HEK293 (cell line): ENCODE measurements around the gene LILRB3.

Source experiments
- ZEB2 ChIP-seq: fragments of 450-650 bp; formaldehyde crosslinking; IDR thresholded peaks from 2 replicates; pipeline ENCODE4 v1.5.1; 2016; ENCODE audit warnings: missing biosample characterization, missing genetic modification characterization
- ZFHX2 ChIP-seq: fragments of 450-650 bp; formaldehyde crosslinking; conservative IDR thresholded peaks from 2 replicates; pipeline ENCODE4 v1.5.1; 2016; ENCODE audit warnings: missing biosample characterization, missing genetic modification characterization
- ZIC2 ChIP-seq: fragments of 450-650 bp; formaldehyde crosslinking; IDR thresholded peaks from 2 replicates; pipeline ENCODE4 v1.5.1; 2016; ENCODE audit warnings: missing biosample characterization, missing genetic modification characterization
- ZNF2 ChIP-seq: fragments of 450-650 bp; formaldehyde crosslinking; IDR thresholded peaks from 2 replicates; pipeline ENCODE4 v1.5.1; 2016; ENCODE audit warnings: missing biosample characterization, missing genetic modification characterization
- ZNF221 ChIP-seq: fragments of 450-650 bp; formaldehyde crosslinking; IDR thresholded peaks from 2 replicates; pipeline ENCODE4 v1.5.1; 2017; ENCODE audit warnings: missing biosample characterization, missing genetic modification characterization, borderline replicate concordance
- ZNF600 ChIP-seq: fragments of 450-650 bp; formaldehyde crosslinking; IDR thresholded peaks from 2 replicates; pipeline ENCODE4 v1.5.1; 2016; ENCODE audit warnings: missing biosample characterization, missing genetic modification characterization
- ZNF76 ChIP-seq: fragments of 450-650 bp; formaldehyde crosslinking; IDR thresholded peaks from 2 replicates; pipeline ENCODE4; 2016; ENCODE audit warnings: low read depth, missing biosample characterization, missing genetic modification characterization, borderline replicate concordance
- TF ChIP-seq, protein P1 (sequence below): fragments of 450-650 bp; formaldehyde crosslinking; IDR thresholded peaks from 2 replicates; pipeline ENCODE4 v1.5.1; 2016; ENCODE audit warnings: missing biosample characterization, missing genetic modification characterization
- TF ChIP-seq, protein P2 (sequence below): fragments of 450-650 bp; formaldehyde crosslinking; IDR thresholded peaks from 2 replicates; pipeline ENCODE4 v1.5.1; 2016; ENCODE audit warnings: missing biosample characterization, missing genetic modification characterization
- TF ChIP-seq, protein P3 (sequence below): fragments of 450-650 bp; formaldehyde crosslinking; IDR thresholded peaks from 2 replicates; pipeline ENCODE4 v1.5.1; 2017; ENCODE audit warnings: missing biosample characterization, missing genetic modification characterization

The LILRB3 gene

DNA sequence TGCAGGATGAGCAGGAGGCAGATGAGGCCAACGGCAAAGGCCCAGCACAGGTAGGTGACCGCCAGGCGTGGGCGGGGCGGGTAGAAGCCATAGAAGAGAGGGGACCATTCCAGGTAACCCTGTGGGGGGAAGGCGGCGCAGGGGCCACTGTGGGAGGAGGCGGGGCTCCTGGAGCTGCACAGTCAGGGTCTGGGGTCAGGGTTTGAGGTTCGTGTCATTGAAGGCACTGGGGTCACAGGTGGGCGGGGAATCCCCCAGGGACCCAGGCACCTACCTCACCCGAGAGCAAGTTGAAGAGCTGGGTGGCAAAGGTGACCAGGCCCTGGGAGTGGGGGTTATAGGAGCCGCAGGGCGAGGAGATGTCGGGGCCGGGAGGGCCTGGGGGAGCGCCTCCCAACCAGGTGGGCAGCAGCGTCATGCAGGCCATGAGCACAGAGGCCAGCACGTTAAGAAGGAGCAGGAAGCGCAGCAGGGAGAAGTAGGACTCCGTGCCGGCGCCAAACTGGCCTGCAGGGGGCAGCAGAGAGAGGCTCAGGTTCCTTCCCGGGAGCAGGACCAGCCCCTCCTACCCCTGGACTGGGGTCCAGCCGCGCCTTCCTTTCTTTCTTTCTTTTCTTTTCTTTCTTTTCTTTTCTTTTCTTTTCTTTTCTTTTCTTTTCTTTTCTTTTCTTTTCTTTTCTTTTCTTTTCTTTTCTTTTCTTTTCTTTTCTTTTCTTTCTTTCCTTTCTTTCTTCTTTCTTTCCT is 54.5 kb downstream of the LILRB3 start (continued):
- TF ChIP-seq ZIC2 (0 out of 2 replicates have a peak, but pooled peaks have one; percentile 12), ZNF600 (tag by site-specific recombination) (0 out of 2 replicates have a peak, but pooled peaks have one; percentile 36), ZEB2 (tag by site-specific recombination) (peak; percentile 53), ZNF76 (tag by site-specific recombination) (no peak), ZFHX2 (tag by site-specific recombination) (peak; percentile 57), ZNF2 (tag by site-specific recombination) (peak; percentile 40; the same call in 1 of the 2 replicates), ZNF221 (tag by site-specific recombination) (no peak)
- TF ChIP-seq, protein P1, sequence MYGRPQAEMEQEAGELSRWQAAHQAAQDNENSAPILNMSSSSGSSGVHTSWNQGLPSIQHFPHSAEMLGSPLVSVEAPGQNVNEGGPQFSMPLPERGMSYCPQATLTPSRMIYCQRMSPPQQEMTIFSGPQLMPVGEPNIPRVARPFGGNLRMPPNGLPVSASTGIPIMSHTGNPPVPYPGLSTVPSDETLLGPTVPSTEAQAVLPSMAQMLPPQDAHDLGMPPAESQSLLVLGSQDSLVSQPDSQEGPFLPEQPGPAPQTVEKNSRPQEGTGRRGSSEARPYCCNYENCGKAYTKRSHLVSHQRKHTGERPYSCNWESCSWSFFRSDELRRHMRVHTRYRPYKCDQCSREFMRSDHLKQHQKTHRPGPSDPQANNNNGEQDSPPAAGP (tag by site-specific recombination), result 0 out of 2 replicates have a peak, but pooled peaks have one; percentile 52
- TF ChIP-seq, protein P2, sequence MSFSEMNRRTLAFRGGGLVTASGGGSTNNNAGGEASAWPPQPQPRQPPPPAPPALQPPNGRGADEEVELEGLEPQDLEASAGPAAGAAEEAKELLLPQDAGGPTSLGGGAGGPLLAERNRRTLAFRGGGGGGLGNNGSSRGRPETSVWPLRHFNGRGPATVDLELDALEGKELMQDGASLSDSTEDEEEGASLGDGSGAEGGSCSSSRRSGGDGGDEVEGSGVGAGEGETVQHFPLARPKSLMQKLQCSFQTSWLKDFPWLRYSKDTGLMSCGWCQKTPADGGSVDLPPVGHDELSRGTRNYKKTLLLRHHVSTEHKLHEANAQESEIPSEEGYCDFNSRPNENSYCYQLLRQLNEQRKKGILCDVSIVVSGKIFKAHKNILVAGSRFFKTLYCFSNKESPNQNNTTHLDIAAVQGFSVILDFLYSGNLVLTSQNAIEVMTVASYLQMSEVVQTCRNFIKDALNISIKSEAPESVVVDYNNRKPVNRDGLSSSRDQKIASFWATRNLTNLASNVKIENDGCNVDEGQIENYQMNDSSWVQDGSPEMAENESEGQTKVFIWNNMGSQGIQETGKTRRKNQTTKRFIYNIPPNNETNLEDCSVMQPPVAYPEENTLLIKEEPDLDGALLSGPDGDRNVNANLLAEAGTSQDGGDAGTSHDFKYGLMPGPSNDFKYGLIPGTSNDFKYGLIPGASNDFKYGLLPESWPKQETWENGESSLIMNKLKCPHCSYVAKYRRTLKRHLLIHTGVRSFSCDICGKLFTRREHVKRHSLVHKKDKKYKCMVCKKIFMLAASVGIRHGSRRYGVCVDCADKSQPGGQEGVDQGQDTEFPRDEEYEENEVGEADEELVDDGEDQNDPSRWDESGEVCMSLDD, result no peak
- TF ChIP-seq, protein P3, sequence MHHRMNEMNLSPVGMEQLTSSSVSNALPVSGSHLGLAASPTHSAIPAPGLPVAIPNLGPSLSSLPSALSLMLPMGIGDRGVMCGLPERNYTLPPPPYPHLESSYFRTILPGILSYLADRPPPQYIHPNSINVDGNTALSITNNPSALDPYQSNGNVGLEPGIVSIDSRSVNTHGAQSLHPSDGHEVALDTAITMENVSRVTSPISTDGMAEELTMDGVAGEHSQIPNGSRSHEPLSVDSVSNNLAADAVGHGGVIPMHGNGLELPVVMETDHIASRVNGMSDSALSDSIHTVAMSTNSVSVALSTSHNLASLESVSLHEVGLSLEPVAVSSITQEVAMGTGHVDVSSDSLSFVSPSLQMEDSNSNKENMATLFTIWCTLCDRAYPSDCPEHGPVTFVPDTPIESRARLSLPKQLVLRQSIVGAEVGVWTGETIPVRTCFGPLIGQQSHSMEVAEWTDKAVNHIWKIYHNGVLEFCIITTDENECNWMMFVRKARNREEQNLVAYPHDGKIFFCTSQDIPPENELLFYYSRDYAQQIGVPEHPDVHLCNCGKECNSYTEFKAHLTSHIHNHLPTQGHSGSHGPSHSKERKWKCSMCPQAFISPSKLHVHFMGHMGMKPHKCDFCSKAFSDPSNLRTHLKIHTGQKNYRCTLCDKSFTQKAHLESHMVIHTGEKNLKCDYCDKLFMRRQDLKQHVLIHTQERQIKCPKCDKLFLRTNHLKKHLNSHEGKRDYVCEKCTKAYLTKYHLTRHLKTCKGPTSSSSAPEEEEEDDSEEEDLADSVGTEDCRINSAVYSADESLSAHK (tag by site-specific recombination), result no peak
